HepG2 (cell line): Measurements from ENCODE around the gene RASGRP1. TPM values are rescaled to one million over a fixed set of nuclear protein-coding genes. Genes with fewer than 3 reads are reported as not detected.

Experiments used
- ATAC-seq: fragments of 200-7000 bp; cut with Tn5 transposase; 3 replicates; pipeline ENCODE4 v1.9.1; 2020; ENCODE audit warnings: mild to moderate bottlenecking, moderate library complexity
- BruUV-seq: library from RNA; stranded (reverse); fragments of 400-500 nt; replicated peaks from 2 replicates; lab custom pipeline; 2021; lab: Mats Ljungman, UMichigan
- CTCF ChIA-PET: fragments of 300-600 bp; formaldehyde crosslinking; extraction: SDS; loops from one replicate; lab custom pipeline; 2021; ENCODE audit warnings: low total read pairs, inconsistent platforms, low intra/inter-chr PET ratio; lab: Yijun Ruan, JAX
- POLR2A ChIA-PET: fragments of 350-600 bp; sonication (Branson Sonifier 250); formaldehyde crosslinking; loops from one replicate; lab custom pipeline; 2020; ENCODE audit warnings: antibody characterized with exemption, inconsistent platforms; lab: Yijun Ruan, JAX
- DNase-seq: peaks from one replicate; pipeline ENCODE4 v3.0.0-alpha.2; 2015; ENCODE audit warnings: low spot score
- FAIRE-seq: peaks from 3 replicates; lab custom pipeline; 2011; peaks lifted over from hg19 to GRCh38; lab: Jason Lieb, UNC
- H2AFZ ChIP-seq: one replicate; pipeline ENCODE4 v1.6.1; 2011; ENCODE audit warnings: low read length, inconsistent platforms
- H3K27ac ChIP-seq: fragments of 300-600 bp; 3 replicates; pipeline ENCODE4 v1.8.0; 2011; ENCODE audit warnings: mixed run types, mild to moderate bottlenecking, mixed read lengths, low read length, inconsistent platforms; ENCODE audit not compliant: insufficient read depth; ENCODE audit errors: extremely low read length
- H3K27me3 ChIP-seq, 2 experiments: fragments of 200-600 bp in 1 of 2; 2 replicates in 1 of 2; 3 replicates in 1 of 2; pipeline versions ENCODE4 v1.6.0 to v1.8.0; 2011; ENCODE audit warnings: low read length in 2 of 2, mild to moderate bottlenecking in 2 of 2, moderate library complexity in 2 of 2, inconsistent platforms in 1 of 2; ENCODE audit not compliant: insufficient read depth in 2 of 2, control insufficient read depth in 1 of 2
- H3K36me3 ChIP-seq, 2 experiments: fragments of 200-600 bp in 1 of 2; replicated peaks in 1 of 2; 2 replicates in 1 of 2; 3 replicates in 1 of 2; pipeline versions ENCODE4 v1.5.1 to v1.8.0; 2011; ENCODE audit warnings: low read length in 2 of 2, inconsistent platforms in 1 of 2; ENCODE audit not compliant: insufficient read depth in 2 of 2, control insufficient read depth in 1 of 2
- H3K4me1 ChIP-seq: 2 replicates; pipeline ENCODE4 v1.5.1; 2012; ENCODE audit warnings: low read length, inconsistent platforms; ENCODE audit not compliant: insufficient read depth
- H3K4me2 ChIP-seq: 2 replicates; pipeline ENCODE4 v1.6.0; 2011; ENCODE audit warnings: low read depth, low read length, inconsistent platforms
- H3K4me3 ChIP-seq, 3 experiments: fragments of 200-600 bp in 1 of 3; sonication (generic), shearing (Covaris generic) in 1 of 3; replicated peaks in 1 of 3; 2 replicates each; pipeline ENCODE4 v1.5.1; 2011 to 2016; ENCODE audit warnings: low read length in 3 of 3, inconsistent platforms in 2 of 3, low read depth in 2 of 3, mild to moderate bottlenecking in 2 of 3, control low read depth in 1 of 3, mixed read lengths in 1 of 3; ENCODE audit not compliant: insufficient read depth in 1 of 3
- H3K79me2 ChIP-seq: one replicate; pipeline ENCODE4 v1.6.1; 2011; ENCODE audit warnings: low read length, inconsistent platforms; ENCODE audit not compliant: insufficient read depth
- H3K9ac ChIP-seq: 2 replicates; pipeline ENCODE4 v1.6.0; 2011; ENCODE audit warnings: mild to moderate bottlenecking, low read depth, low read length, inconsistent platforms; ENCODE audit not compliant: insufficient read depth
- H3K9me3 ChIP-seq: 2 replicates; pipeline ENCODE4 v1.5.1; 2012; ENCODE audit warnings: mild to moderate bottlenecking, low read length
- H4K20me1 ChIP-seq: 2 replicates; pipeline ENCODE4 v1.6.0; 2011; ENCODE audit warnings: inconsistent platforms, mild to moderate bottlenecking, low read length, moderate library complexity; ENCODE audit not compliant: insufficient read depth
- FOXM1 ChIP-seq: sonication (generic); formaldehyde crosslinking; IDR thresholded peaks from 2 replicates; pipeline ENCODE4 v1.5.0; 2020; ENCODE audit warnings: missing genetic modification reagents
- IRF1 ChIP-seq: sonication (generic); formaldehyde crosslinking; IDR thresholded peaks from 2 replicates; pipeline ENCODE4 v1.4.0; 2020; ENCODE audit warnings: low read depth, mild to moderate bottlenecking, missing genetic modification reagents
- JUND ChIP-seq: sonication (generic); formaldehyde crosslinking; IDR thresholded peaks from 2 replicates; pipeline ENCODE4 v1.8.0; 2022; ENCODE audit warnings: mild to moderate bottlenecking, missing genetic modification reagents
- PCBP2 ChIP-seq: fragments of 200-400 bp; formaldehyde crosslinking; optimal IDR thresholded peaks from 2 replicates; pipeline ENCODE3; 2018; ENCODE audit warnings: low read length, low read depth; ENCODE audit not compliant: poor library complexity, severe bottlenecking
- PHF20 ChIP-seq: sonication (generic); formaldehyde crosslinking; IDR thresholded peaks from 2 replicates; pipeline ENCODE4 v1.5.0; 2020; ENCODE audit warnings: mild to moderate bottlenecking, missing genetic modification reagents
- SMAD1 ChIP-seq: sonication (generic); formaldehyde crosslinking; IDR thresholded peaks from 2 replicates; pipeline ENCODE4 v1.4.0; 2020; ENCODE audit warnings: missing genetic modification reagents, low read depth, mild to moderate bottlenecking, borderline replicate concordance
- YY1 ChIP-seq: IDR thresholded peaks from 2 replicates; pipeline ENCODE4 v1.6.1; 2011; ENCODE audit warnings: low read length, low read depth, moderate library complexity, mild to moderate bottlenecking; ENCODE audit not compliant: insufficient read depth, insufficient replicate concordance
- ZSCAN21 ChIP-seq: sonication (generic); formaldehyde crosslinking; IDR thresholded peaks from 2 replicates; pipeline ENCODE4 v1.8.0; 2022; ENCODE audit warnings: mild to moderate bottlenecking, missing genetic modification reagents, moderate library complexity, borderline replicate concordance
- WGBS: methylation state at CpG from one replicate; pipeline ENCODE4 v1.1.6; 2017; ENCODE audit warnings: low lambda C conversion rate; 5-methylcytosine and 5-hydroxymethylcytosine counted together
- in situ Hi-C: cut with HindIII; loops from 2 replicates; pipeline ENCODE4 v1.10.0; 2017; ENCODE audit warnings: low pct_unique_long_range_greater_than_20kb; ENCODE audit not compliant: extremely low pct_ligation_motif_present
- intact Hi-C: fragments of 100-400 bp; cut with micrococcal nuclease; formaldehyde crosslinking; loops from one replicate; pipeline ENCODE4 v1.10.0; 2022; ENCODE audit not compliant: unreplicated experiment
- polyA plus RNA-seq, 8 experiments: library from polyadenylated mRNA; depleted of rRNA in 3 of 8; stranded (reverse) in 7 of 8; unstranded in 1 of 8; fragments of >200 nt; fragmentation: Illumina TruSeq in 4 of 8; extraction: Trizol in 4 of 8; gene quantifications; 2 replicates each; pipeline versions ENCODE4 v1.2.1 to v1.2.3, GENCODE V29; 2011 to 2016; ENCODE audit warnings: low read depth in 4 of 8, missing spikeins in 1 of 8, mixed read lengths in 1 of 8; ENCODE audit not compliant: insufficient read depth in 1 of 8
- total RNA-seq, 5 experiments: library from RNA; depleted of rRNA; stranded (reverse); fragments of >200 nt; fragmentation: Illumina TruSeq; extraction: Trizol; gene quantifications; 2 replicates each; pipeline ENCODE4 v1.2.3, GENCODE V29; 2016; ENCODE audit warnings: low read depth in 1 of 5

Gene RASGRP1
- total and polyA plus RNA-seq, 2 of the 13 experiments (the other 11 are each of a cell fraction or from before 2014, with no cell fraction given), result 0.07 TPM; not detected in 1

GRCh38 chr15:38603672-38604071 lies 39.1 kb upstream of the RASGRP1 start:
- DNase-seq, result no peak
- CTCF ChIA-PET, result no interaction called here
- Histone ChIP-seq H3K36me3 (no peaks in the 10 kb centered on the region), H2AFZ (no peak overlapping the region), H4K20me1 (no peaks in the 10 kb centered on the region), H3K27me3 (0 out of 5 replicates have a peak, but pooled peaks cover 0 to 5% of the 10 kb centered on the region in 2 experiments), H3K79me2 (no peaks in the 10 kb centered on the region), H3K4me1 (no peaks in the 10 kb centered on the region), H3K9ac (no peak overlapping the region), H3K27ac (no peak overlapping the region), H3K9me3 (no peaks in the 10 kb centered on the region), H3K4me2 (no peak overlapping the region), H3K4me3 (no peak overlapping the region)
- no peak for FAIRE-seq
- intact Hi-C loops, result no loop called here
- POLR2A ChIA-PET, result no interaction called here
- 42% methylated on average over 4 of the region's 5 CpGs for WGBS
- no TSS peak for BruUV-seq
- ATAC-seq, result no peak
- no peak for TF ChIP-seq SMAD1 (CRISPR knock-in tag)
- TF ChIP-seq JUND, result no peak
- TF ChIP-seq IRF1 (CRISPR knock-in tag), result no peak
- no peak for TF ChIP-seq ZSCAN21 (CRISPR knock-in tag)
- no peak for TF ChIP-seq PHF20 (CRISPR knock-in tag)
- TF ChIP-seq YY1, result no peak
- in situ Hi-C loops, result no loop called here

GRCh38 chr15:38602910-38603670 lies 38.5 kb upstream of the RASGRP1 start:
- Histone ChIP-seq H3K79me2 (no peaks in the 10 kb centered on the region), H3K27ac (no peak overlapping the region), H3K4me2 (no peak overlapping the region), H2AFZ (no peak overlapping the region), H3K4me1 (no peaks in the 10 kb centered on the region), H3K36me3 (no peaks in the 10 kb centered on the region), H3K9me3 (no peaks in the 10 kb centered on the region), H3K27me3 (0 out of 5 replicates have a peak, but pooled peaks cover 0 to 5% of the 10 kb centered on the region in 2 experiments), H3K4me3 (no peak overlapping the region), H4K20me1 (no peaks in the 10 kb centered on the region), H3K9ac (no peak overlapping the region)
- no peak for DNase-seq
- no peak for FAIRE-seq
- in situ Hi-C loops, result no loop called here
- WGBS, result 26% methylated on average over 7 of the region's 7 CpGs
- intact Hi-C loops, result no loop called here
- ATAC-seq, result no peak
- ChIA-PET POLR2A (no interaction called here), CTCF (no interaction called here)
- no TSS peak for BruUV-seq
- TF ChIP-seq FOXM1 (CRISPR knock-in tag) (no peak), PCBP2 (no peak)
